Right ventricle myocardium superior (tissue), 1 donor: ENCODE measurements around the gene REEP3. TPM values are rescaled to one million over a fixed set of nuclear protein-coding genes. Genes with fewer than 3 reads are reported as not detected.
A peak's percentile ranks its signal among the peaks of the same experiment; 100 is the strongest.
"Not testable (repeated sequence)": the region's sequence is repeated elsewhere in the genome, so short reads cannot be mapped to it uniquely, and the experiment has no call there.

ENCODE experiments used
- ATAC-seq: fragments of 200-7000 bp; cut with Tn5 transposase; one replicate; pipeline ENCODE4 v1.9.1; 2020; ENCODE audit warnings: mild to moderate bottlenecking; ENCODE audit not compliant: poor library complexity
- DNase-seq: peaks from one replicate; pipeline ENCODE4 v3.0.0-alpha.2; 2020
- intact Hi-C: fragments of 100-400 bp; cut with DNase I; formaldehyde crosslinking; loops from one replicate; pipeline ENCODE4 v1.11.2; 2022
- total RNA-seq: library from RNA; stranded (reverse); fragmentation: NEBNext Ultra II Directional; extraction: Animal tissue kit (Norgen Biotek cat#: 25700); gene quantifications from one replicate; pipeline ENCODE4 v1.2.1, GENCODE V29; 2021
- donor health status: DM: no; HTN: yes; CAD: no; lungs with severe emphysema.

REEP3 gene
- total RNA-seq, 1 donor from 2014 or later, result 14.0 TPM

GRCh38 chr10:63539994-63540393 is 18.8 kb downstream of the REEP3 start:
- no peak for DNase-seq
- ATAC-seq, result no peak
- intact Hi-C loops, result no loop called here

GRCh38 chr10:63542835-63543575 is 21.8 kb downstream of the REEP3 start:
- ATAC-seq, result peak; percentile 16
- DNase-seq, result no peak
- intact Hi-C loops, result no loop called here

- intact Hi-C loops, result no loop called here
- ATAC-seq, result no peak
- no peak for DNase-seq
Measured at GRCh38 chr10:63543576-63543962, 22.4 kb downstream of the REEP3 start.

GRCh38 chr10:63544418-63544817 is 23.2 kb downstream of the REEP3 start:
- ATAC-seq (peak; percentile 15), DNase-seq (no peak)
- intact Hi-C loops, result no loop called here

GRCh38 chr10:63547628-63548360 is 26.6 kb downstream of the REEP3 start:
- ATAC-seq (peak; percentile 82), DNase-seq (no peak)
- intact Hi-C loops, result no loop called here

- DNase-seq, result no peak
- intact Hi-C loops, result no loop called here
- ATAC-seq, result no peak
Measured at GRCh38 chr10:63548860-63549259, 27.7 kb downstream of the REEP3 start.

GRCh38 chr10:63549810-63550209 is 28.6 kb downstream of the REEP3 start:
- intact Hi-C loops, result no loop called here
- ATAC-seq, result no peak
- no peak for DNase-seq

GRCh38 chr10:63553031-63553430 is 31.8 kb downstream of the REEP3 start:
- intact Hi-C loops, result no loop called here
- ATAC-seq, result no peak
- no peak for DNase-seq

GRCh38 chr10:63553473-63553872 is 32.3 kb downstream of the REEP3 start:
- no peak for DNase-seq
- intact Hi-C loops, result no loop called here
- no peak for ATAC-seq

GRCh38 chr10:63554657-63555056 is 33.5 kb downstream of the REEP3 start:
- DNase-seq, result no peak
- intact Hi-C loops, result no loop called here
- no peak for ATAC-seq

GRCh38 chr10:63555330-63555729 is 34.1 kb downstream of the REEP3 start:
- intact Hi-C loops, result no loop called here
- no peak for ATAC-seq
- DNase-seq, result no peak

GRCh38 chr10:63558132-63558784 is 37.1 kb downstream of the REEP3 start:
- intact Hi-C loops, result no loop called here
- DNase-seq, result no peak
- no peak for ATAC-seq

- DNase-seq, result no peak
- intact Hi-C loops, result no loop called here
- ATAC-seq, result no peak
Measured at GRCh38 chr10:63561341-63561740, 40.1 kb downstream of the REEP3 start.

GRCh38 chr10:63562391-63562790 is 41.2 kb downstream of the REEP3 start:
- intact Hi-C loops, result no loop called here
- ATAC-seq, result no peak
- no peak for DNase-seq

GRCh38 chr10:63562857-63563256 is 41.7 kb downstream of the REEP3 start:
- ATAC-seq (peak; percentile 36), DNase-seq (no peak)

GRCh38 chr10:63563623-63564022 is 42.4 kb downstream of the REEP3 start:
- DNase-seq, result no peak
- intact Hi-C loops, result no loop called here
- ATAC-seq, result no peak

More at GRCh38 chr10:63562857-63563256, 41.7 kb downstream of the REEP3 start:
- intact Hi-C loops, result no loop called here

- DNase-seq, intact Hi-C loops, ATAC-seq: not testable (repeated sequence)
Measured at GRCh38 chr10:63564731-63565130, 43.5 kb downstream of the REEP3 start.

- intact Hi-C loops, result no loop called here
- ATAC-seq (peak; percentile 66), DNase-seq (no peak)
Measured at GRCh38 chr10:63573068-63573697, 52.0 kb downstream of the REEP3 start.

- DNase-seq (no peak), ATAC-seq (no peak)
- intact Hi-C loops, result no loop called here
Measured at GRCh38 chr10:63574011-63574410, 52.8 kb downstream of the REEP3 start.
